LNCAP (cell line): ENCODE data around the gene SERPINA3.

Experiments used
- TF ChIP-seq, protein P1 (sequence below): fragments of 450-650 bp; IDR thresholded peaks from 2 replicates; pipeline ENCODE4 v1.5.1; 2017; ENCODE audit warnings: mild to moderate bottlenecking

SERPINA3 gene

DNA sequence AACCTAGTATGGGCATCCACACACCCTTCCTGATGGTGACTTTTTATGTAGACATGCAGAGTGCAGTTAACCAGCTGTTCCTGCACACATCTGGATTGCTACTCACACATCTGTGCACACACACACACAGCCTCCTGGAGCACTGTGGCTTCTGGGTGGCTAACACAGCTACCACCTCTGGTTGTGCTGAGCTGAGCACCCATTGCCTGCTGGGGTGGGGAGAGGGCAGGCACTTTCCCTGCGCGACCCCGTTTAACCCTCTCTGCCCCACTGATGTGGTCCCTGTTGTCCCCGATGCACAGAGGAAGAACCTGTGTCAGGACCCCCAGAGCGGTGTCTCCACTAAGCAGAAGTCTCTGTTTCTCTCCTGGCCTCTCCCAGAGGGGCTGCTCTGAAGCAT, 14.4 kb upstream of the SERPINA3 start:
- TF ChIP-seq, protein P1, sequence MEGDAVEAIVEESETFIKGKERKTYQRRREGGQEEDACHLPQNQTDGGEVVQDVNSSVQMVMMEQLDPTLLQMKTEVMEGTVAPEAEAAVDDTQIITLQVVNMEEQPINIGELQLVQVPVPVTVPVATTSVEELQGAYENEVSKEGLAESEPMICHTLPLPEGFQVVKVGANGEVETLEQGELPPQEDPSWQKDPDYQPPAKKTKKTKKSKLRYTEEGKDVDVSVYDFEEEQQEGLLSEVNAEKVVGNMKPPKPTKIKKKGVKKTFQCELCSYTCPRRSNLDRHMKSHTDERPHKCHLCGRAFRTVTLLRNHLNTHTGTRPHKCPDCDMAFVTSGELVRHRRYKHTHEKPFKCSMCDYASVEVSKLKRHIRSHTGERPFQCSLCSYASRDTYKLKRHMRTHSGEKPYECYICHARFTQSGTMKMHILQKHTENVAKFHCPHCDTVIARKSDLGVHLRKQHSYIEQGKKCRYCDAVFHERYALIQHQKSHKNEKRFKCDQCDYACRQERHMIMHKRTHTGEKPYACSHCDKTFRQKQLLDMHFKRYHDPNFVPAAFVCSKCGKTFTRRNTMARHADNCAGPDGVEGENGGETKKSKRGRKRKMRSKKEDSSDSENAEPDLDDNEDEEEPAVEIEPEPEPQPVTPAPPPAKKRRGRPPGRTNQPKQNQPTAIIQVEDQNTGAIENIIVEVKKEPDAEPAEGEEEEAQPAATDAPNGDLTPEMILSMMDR = no peak

DNA sequence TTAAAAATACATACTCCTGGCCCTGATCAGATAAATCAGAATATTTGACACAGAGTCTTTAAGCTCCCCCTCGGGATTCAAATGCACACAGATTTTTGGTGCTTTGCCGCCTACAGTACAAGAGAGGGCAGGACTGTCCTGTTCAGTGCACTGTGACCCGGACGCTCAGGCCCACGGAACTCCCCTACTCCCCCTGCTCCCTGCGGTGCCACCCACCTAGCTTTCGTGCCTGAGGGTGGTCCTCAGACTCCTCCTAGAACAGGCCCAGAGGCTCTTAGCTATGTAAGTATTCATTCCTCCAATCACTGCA, 13.7 kb upstream of the SERPINA3 start:
- TF ChIP-seq, protein P1 = no peak

DNA sequence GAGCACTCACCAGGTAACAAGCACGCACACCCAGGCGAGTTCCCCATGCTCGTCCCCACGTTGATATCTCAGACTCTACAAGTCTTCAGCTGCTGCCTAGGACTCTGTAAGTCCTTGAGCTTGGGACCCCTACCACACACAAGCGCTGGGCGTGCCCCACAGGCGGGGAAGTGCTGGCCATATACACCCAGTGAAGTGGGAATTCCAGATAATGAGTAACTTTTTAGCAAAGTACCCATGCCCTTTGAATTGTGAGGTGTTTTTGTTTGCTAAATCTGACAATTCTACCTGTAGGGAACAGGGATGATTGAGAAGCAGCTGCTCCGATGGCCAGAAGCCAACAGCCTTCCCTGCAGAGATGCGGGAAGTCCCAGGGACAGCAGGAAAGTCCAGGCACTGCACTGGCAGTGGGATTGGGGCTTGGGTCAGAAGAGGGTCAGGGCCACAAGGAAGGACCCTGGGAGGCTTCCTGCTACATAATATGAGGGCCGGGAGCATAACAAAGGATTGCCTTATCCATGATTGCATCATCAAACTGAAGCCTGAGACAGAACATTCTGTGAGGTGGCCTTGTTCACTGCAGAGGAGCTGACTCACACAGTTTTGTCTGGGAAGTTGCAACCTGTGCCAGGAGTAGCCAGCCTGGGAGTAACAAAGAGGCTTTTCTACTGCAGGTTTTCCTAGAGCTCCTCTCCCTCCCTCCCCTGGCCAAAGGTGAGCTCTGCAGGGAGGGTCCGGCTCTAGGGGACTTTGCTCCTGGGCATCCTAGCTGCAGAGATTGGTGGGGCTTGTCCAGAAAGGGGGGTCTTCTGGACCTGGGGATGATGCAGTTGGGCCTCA, 13.2 kb upstream of the SERPINA3 start:
- TF ChIP-seq, protein P1 = no peak

DNA sequence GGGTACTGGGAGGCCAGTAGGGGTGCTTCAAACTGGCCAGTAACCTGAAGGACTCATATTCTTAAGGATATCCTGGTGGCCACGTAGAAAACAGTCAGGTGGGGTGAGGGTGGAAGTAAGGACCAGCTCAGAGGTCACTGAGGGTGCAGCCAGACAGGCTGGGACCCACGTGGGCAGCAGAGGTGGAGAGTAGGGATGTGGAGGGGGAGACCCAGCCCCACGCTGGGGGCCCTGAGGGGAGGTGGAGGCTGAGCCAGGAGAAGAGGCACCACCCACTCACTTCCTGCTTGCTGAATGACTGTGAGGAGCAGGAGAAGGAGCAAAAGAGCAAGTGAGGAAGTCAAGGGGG, 12.6 kb upstream of the SERPINA3 start:
- TF ChIP-seq, protein P1 = no peak

DNA sequence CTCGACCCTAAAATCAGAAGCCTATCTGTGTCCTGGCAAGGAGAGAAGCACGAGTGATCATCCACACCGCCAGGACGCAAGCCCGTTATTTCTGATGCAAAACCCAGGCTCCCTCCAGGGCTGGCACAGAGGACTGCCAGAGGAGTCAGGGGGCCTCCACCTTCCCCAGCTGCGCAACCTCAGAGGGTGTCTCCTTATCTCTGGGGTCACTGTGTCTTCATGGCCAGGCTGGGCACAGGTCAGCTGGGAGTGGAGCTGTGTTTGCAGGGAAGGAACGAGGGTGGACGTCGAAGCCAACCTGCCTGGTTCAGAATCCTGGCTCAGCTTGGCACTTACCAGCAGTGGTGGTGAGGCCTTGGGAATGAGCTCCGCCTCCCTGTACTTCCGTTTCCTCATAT, 12.0 kb upstream of the SERPINA3 start:
- TF ChIP-seq, protein P1 = no peak

DNA sequence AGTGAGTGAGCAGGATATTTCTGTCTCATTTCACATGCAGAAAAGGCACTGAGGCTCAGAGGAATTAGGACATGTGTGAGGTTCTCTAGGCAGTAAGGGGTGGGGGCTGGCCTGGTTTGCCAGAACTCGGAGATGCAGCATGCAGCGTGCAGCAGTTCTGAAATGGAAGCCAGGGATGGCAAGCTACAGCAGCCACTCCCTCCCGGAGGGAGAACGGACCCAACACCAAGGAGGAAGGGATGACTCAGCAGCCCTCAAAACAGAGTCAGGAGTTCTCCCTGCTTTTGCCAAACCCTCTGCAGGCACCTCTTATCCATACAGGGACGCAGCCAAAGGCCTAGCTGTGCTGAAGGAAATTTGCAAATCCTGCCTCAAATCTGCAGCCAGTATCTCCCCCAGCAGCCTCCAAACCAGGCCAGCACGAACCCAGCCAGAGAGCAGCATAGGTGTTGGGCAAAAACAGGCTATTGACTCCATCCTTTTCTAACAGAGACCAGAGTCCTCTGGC, 10.3 kb upstream of the SERPINA3 start:
- TF ChIP-seq, protein P1 = no peak

DNA sequence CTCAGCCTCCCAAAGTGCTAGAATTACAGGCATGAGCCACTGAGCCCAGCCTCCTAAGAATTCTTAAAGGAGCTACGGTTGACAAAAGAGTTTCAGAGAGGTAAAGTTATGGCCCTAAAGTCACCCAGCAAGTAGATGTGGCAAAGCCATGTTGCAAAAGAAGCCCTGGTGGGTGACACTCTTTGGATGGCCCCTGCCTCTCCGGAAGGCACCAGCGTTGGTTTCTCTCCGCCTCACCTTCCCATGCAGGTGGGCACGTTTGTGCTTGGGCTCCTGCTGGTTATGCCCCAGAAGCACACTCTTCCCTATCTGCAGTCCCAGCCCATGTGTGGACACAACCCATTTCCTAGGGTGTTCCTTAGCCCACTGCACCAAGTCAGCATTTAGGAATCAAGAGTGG, 9.5 kb upstream of the SERPINA3 start:
- TF ChIP-seq, protein P1 = no peak

DNA sequence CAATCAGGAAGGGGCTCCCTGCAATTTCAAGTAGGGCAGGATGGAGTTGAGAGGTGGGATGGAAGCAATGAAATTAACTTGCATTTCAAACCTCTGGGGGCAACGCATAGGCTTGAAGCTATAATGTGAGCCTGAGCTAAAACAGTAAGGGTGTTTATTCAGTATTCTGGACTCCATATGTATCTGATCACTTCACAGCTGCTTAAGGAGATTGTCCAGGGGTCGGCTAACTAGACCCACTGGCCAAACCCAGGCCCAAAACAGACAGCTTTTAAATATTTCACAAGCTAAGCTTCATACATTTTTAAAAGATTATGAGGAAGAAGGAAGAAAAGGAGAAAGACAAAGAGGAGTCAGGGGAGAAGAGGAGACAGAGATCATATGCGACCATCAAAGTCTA, 6.8 kb upstream of the SERPINA3 start:
- TF ChIP-seq, protein P1 = no peak
